ENCODE measurements around the gene SLC12A1.

The SLC12A1 gene

GRCh38 chr15:48283396-48284145 lies 77.5 kb downstream of the SLC12A1 start:
- Histone ChIP-seq H2BK12ac (ENCODE audit: low read length) (no peak overlapping the region), H3K27ac (replicated peaks; ENCODE audit: low read length) (no peak overlapping the region), H2BK5ac (ENCODE audit: low read length) (no peak overlapping the region), H3K9ac (ENCODE audit: low read depth, low read length, poor library complexity) (no peak overlapping the region), H2AFZ (ENCODE audit: low read length) (no peak overlapping the region), H3K4ac (ENCODE audit: low read length) (no peak overlapping the region), H3K9me3 (replicated peaks in 1 of 2; ENCODE audit: control insufficient read depth in 2 of 2, insufficient read depth in 1 of 2, low read depth in 1 of 2, low read length in 2 of 2) (no peaks in the 10 kb centered on the region), H3K4me3 (ENCODE audit: low read length in 2 of 2) (no peak overlapping the region), H3K79me1 (ENCODE audit: low read depth, low read length) (no peaks in the 10 kb centered on the region), H3K18ac (ENCODE audit: low read length) (no peak overlapping the region), H4K8ac (ENCODE audit: low read depth, low read length) (no peak overlapping the region), H3K14ac (ENCODE audit: low read length) (no peak overlapping the region), H2BK15ac (ENCODE audit: low read length) (no peak overlapping the region), H3K23ac (ENCODE audit: low read depth, low read length, poor library complexity) (no peak overlapping the region), H2BK120ac (ENCODE audit: low read depth, low read length) (no peak overlapping the region), H3K4me1 (ENCODE audit: control insufficient read depth in 2 of 2, insufficient read depth in 1 of 2, low read depth in 1 of 2, low read length in 2 of 2) (peaks cover 0 to 9% of the 10 kb centered on the region in 2 donors), H3K4me2 (ENCODE audit: insufficient read depth, low read length, poor library complexity, severe bottlenecking) (no peak overlapping the region), H2AK5ac (ENCODE audit: low read depth, low read length) (no peak overlapping the region), H4K91ac (ENCODE audit: low read depth, low read length, poor library complexity) (no peak overlapping the region), H3K36me3 (replicated peaks in 1 of 2; ENCODE audit: control insufficient read depth in 2 of 2, insufficient read depth in 2 of 2, low read length in 2 of 2) (no peaks in the 10 kb centered on the region), H3K27me3 (ENCODE audit: control insufficient read depth in 3 of 3, insufficient read depth in 3 of 3, low read depth in 1 of 3, low read length in 3 of 3) (peaks cover 0 to 15% (median 0%) of the 10 kb centered on the region in 3 experiments)
- DNase-seq (ENCODE audit: low spot score), result no peak
- no CpG with 5 or more reads among the region's 6 CpGs for WGBS, 2 donors (ENCODE audit: extremely low coverage in 2 of 2, insufficient read length in 2 of 2, insufficient replicate concordance in 1 of 2)

- peak overlapping the region; percentile 62 for H2AFZ ChIP-seq (ENCODE audit: low read length)
- H3K4ac ChIP-seq (ENCODE audit: low read length), result no peak overlapping the region
- no peak overlapping the region for H4K8ac ChIP-seq (ENCODE audit: low read depth, low read length)
- H3K9ac ChIP-seq (ENCODE audit: low read depth, low read length, poor library complexity), result no peak overlapping the region
- no peaks in the 10 kb centered on the region for H3K9me3 ChIP-seq (replicated peaks in 1 of 2; ENCODE audit: control insufficient read depth in 2 of 2, insufficient read depth in 1 of 2, low read depth in 1 of 2, low read length in 2 of 2)
- DNase-seq (ENCODE audit: low spot score), result peak; percentile 65
- no peak overlapping the region for H2BK12ac ChIP-seq (ENCODE audit: low read length)
- H3K36me3 ChIP-seq (replicated peaks in 1 of 2; ENCODE audit: control insufficient read depth in 2 of 2, insufficient read depth in 2 of 2, low read length in 2 of 2), result no peaks in the 10 kb centered on the region
- no peak overlapping the region for H3K4me3 ChIP-seq (ENCODE audit: low read length in 2 of 2)
- no peak overlapping the region for H2BK5ac ChIP-seq (ENCODE audit: low read length)
- H3K79me1 ChIP-seq (ENCODE audit: low read depth, low read length), result no peaks in the 10 kb centered on the region
- H2AK5ac ChIP-seq (ENCODE audit: low read depth, low read length), result no peak overlapping the region
- H3K27ac ChIP-seq (replicated peaks; ENCODE audit: low read length), result no peak overlapping the region
- WGBS, 2 donors (ENCODE audit: extremely low coverage in 2 of 2, insufficient read length in 2 of 2, insufficient replicate concordance in 1 of 2), result no CpG with 5 or more reads among the region's 14 CpGs
- no peak overlapping the region for H4K91ac ChIP-seq (ENCODE audit: low read depth, low read length, poor library complexity)
- H2BK15ac ChIP-seq (ENCODE audit: low read length), result no peak overlapping the region
- H3K23ac ChIP-seq (ENCODE audit: low read depth, low read length, poor library complexity), result no peak overlapping the region
- H3K4me2 ChIP-seq (ENCODE audit: insufficient read depth, low read length, poor library complexity, severe bottlenecking), result no peak overlapping the region
- H3K4me1 ChIP-seq (ENCODE audit: control insufficient read depth in 2 of 2, insufficient read depth in 1 of 2, low read depth in 1 of 2, low read length in 2 of 2), result peaks cover 0 to 9% of the 10 kb centered on the region in 2 donors
- H3K27me3 ChIP-seq (ENCODE audit: control insufficient read depth in 3 of 3, insufficient read depth in 3 of 3, low read depth in 1 of 3, low read length in 3 of 3), result peaks cover 0 to 15% (median 0%) of the 10 kb centered on the region in 3 experiments
- H2BK120ac ChIP-seq (ENCODE audit: low read depth, low read length), result no peak overlapping the region
- H3K18ac ChIP-seq (ENCODE audit: low read length), result no peak overlapping the region
- H3K14ac ChIP-seq (ENCODE audit: low read length), result no peak overlapping the region
Measured at GRCh38 chr15:48285329-48286214, 79.5 kb downstream of the SLC12A1 start.

- Histone ChIP-seq H3K18ac (ENCODE audit: low read length) (no peak overlapping the region), H3K36me3 (replicated peaks in 1 of 2; ENCODE audit: control insufficient read depth in 2 of 2, insufficient read depth in 2 of 2, low read length in 2 of 2) (no peaks in the 10 kb centered on the region), H3K4me1 (ENCODE audit: control insufficient read depth in 2 of 2, insufficient read depth in 1 of 2, low read depth in 1 of 2, low read length in 2 of 2) (peaks cover 0 to 2% of the 10 kb centered on the region in 2 donors), H2BK12ac (ENCODE audit: low read length) (no peak overlapping the region), H3K9me3 (replicated peaks in 1 of 2; ENCODE audit: control insufficient read depth in 2 of 2, insufficient read depth in 1 of 2, low read depth in 1 of 2, low read length in 2 of 2) (peaks cover 0 to 1% of the 10 kb centered on the region in 2 donors), H3K27me3 (ENCODE audit: control insufficient read depth in 3 of 3, insufficient read depth in 3 of 3, low read depth in 1 of 3, low read length in 3 of 3) (peaks cover 0 to 6% (median 0%) of the 10 kb centered on the region in 3 experiments), H3K23ac (ENCODE audit: low read depth, low read length, poor library complexity) (no peak overlapping the region), H3K27ac (replicated peaks; ENCODE audit: low read length) (no peak overlapping the region), H2AFZ (ENCODE audit: low read length) (no peak overlapping the region), H3K4ac (ENCODE audit: low read length) (no peak overlapping the region), H2BK120ac (ENCODE audit: low read depth, low read length) (no peak overlapping the region), H3K79me1 (ENCODE audit: low read depth, low read length) (no peaks in the 10 kb centered on the region), H2BK5ac (ENCODE audit: low read length) (no peak overlapping the region), H2BK15ac (ENCODE audit: low read length) (no peak overlapping the region), H3K4me3 (ENCODE audit: low read length in 2 of 2) (no peak overlapping the region), H3K4me2 (ENCODE audit: insufficient read depth, low read length, poor library complexity, severe bottlenecking) (no peak overlapping the region), H3K9ac (ENCODE audit: low read depth, low read length, poor library complexity) (no peak overlapping the region), H2AK5ac (ENCODE audit: low read depth, low read length) (no peak overlapping the region), H4K91ac (ENCODE audit: low read depth, low read length, poor library complexity) (no peak overlapping the region), H4K8ac (ENCODE audit: low read depth, low read length) (no peak overlapping the region), H3K14ac (ENCODE audit: low read length) (no peak overlapping the region)
- no CpG with 5 or more reads among the region's 2 CpGs for WGBS, 2 donors (ENCODE audit: extremely low coverage in 2 of 2, insufficient read length in 2 of 2, insufficient replicate concordance in 1 of 2)
- no peak for DNase-seq (ENCODE audit: low spot score)
Measured at GRCh38 chr15:48289628-48290027, 83.5 kb downstream of the SLC12A1 start.

- Histone ChIP-seq H3K79me1 (ENCODE audit: low read depth, low read length) (no peaks in the 10 kb centered on the region), H3K9ac (ENCODE audit: low read depth, low read length, poor library complexity) (no peak overlapping the region), H3K36me3 (replicated peaks in 1 of 2; ENCODE audit: control insufficient read depth in 2 of 2, insufficient read depth in 2 of 2, low read length in 2 of 2) (no peaks in the 10 kb centered on the region), H2AFZ (ENCODE audit: low read length) (no peak overlapping the region), H2BK5ac (ENCODE audit: low read length) (no peak overlapping the region), H4K8ac (ENCODE audit: low read depth, low read length) (no peak overlapping the region), H3K4me2 (ENCODE audit: insufficient read depth, low read length, poor library complexity, severe bottlenecking) (no peak overlapping the region), H2BK12ac (ENCODE audit: low read length) (no peak overlapping the region), H3K27me3 (ENCODE audit: control insufficient read depth in 3 of 3, insufficient read depth in 3 of 3, low read depth in 1 of 3, low read length in 3 of 3) (no peaks in the 10 kb centered on the region), H2BK120ac (ENCODE audit: low read depth, low read length) (no peak overlapping the region), H2BK15ac (ENCODE audit: low read length) (no peak overlapping the region), H2AK5ac (ENCODE audit: low read depth, low read length) (no peak overlapping the region), H3K14ac (ENCODE audit: low read length) (no peak overlapping the region), H3K27ac (replicated peaks; ENCODE audit: low read length) (no peak overlapping the region), H3K18ac (ENCODE audit: low read length) (no peak overlapping the region), H4K91ac (ENCODE audit: low read depth, low read length, poor library complexity) (no peak overlapping the region), H3K23ac (ENCODE audit: low read depth, low read length, poor library complexity) (no peak overlapping the region), H3K4me3 (ENCODE audit: low read length in 2 of 2) (no peak overlapping the region), H3K4me1 (ENCODE audit: control insufficient read depth in 2 of 2, insufficient read depth in 1 of 2, low read depth in 1 of 2, low read length in 2 of 2) (peaks cover 0 to 2% of the 10 kb centered on the region in 2 donors), H3K9me3 (replicated peaks in 1 of 2; ENCODE audit: control insufficient read depth in 2 of 2, insufficient read depth in 1 of 2, low read depth in 1 of 2, low read length in 2 of 2) (peaks cover 0 to 2% of the 10 kb centered on the region in 2 donors), H3K4ac (ENCODE audit: low read length) (no peak overlapping the region)
- no peak for DNase-seq (ENCODE audit: low spot score)
- no CpG with 5 or more reads among the region's 4 CpGs for WGBS, 2 donors (ENCODE audit: extremely low coverage in 2 of 2, insufficient read length in 2 of 2, insufficient replicate concordance in 1 of 2)
Measured at GRCh38 chr15:48292458-48292857, 86.4 kb downstream of the SLC12A1 start.
